K562 (cell line): ENCODE data around the gene RUSC1. TPM values are rescaled to one million over a fixed set of nuclear protein-coding genes. Genes with fewer than 3 reads are reported as not detected.

ENCODE experiments used
- BHLHE40 ChIP-seq: IDR thresholded peaks from 2 replicates; pipeline ENCODE4 v1.6.1; 2011; ENCODE audit warnings: low read length, improper control_type of control experiment
- FOS ChIP-seq: IDR thresholded peaks from 3 replicates; pipeline ENCODE4 v1.6.1; 2011; ENCODE audit not compliant: insufficient read length; ENCODE audit errors: extremely low read depth
- GATA2 ChIP-seq: sonication (generic); formaldehyde crosslinking; IDR thresholded peaks from 2 replicates; pipeline ENCODE4 v1.4.0; 2020; ENCODE audit warnings: mild to moderate bottlenecking, missing genetic modification reagents
- KAT8 ChIP-seq: fragments of 450-650 bp; IDR thresholded peaks from 2 replicates; pipeline ENCODE4 v1.6.1; 2016; ENCODE audit warnings: low read depth, mild to moderate bottlenecking
- LEF1 ChIP-seq: fragments of 450-650 bp; IDR thresholded peaks from 2 replicates; pipeline ENCODE4 v1.6.1; 2016; ENCODE audit warnings: mild to moderate bottlenecking
- SMARCA4 ChIP-seq: fragments of 450-650 bp; IDR thresholded peaks from 2 replicates; pipeline ENCODE4 v1.6.1; 2016
- SRSF9 ChIP-seq: fragments of 200-400 bp; formaldehyde crosslinking; IDR thresholded peaks from 2 replicates; pipeline ENCODE4 v1.6.1; 2017; ENCODE audit warnings: low read depth, low read length, borderline replicate concordance
- TBP ChIP-seq: optimal IDR thresholded peaks from 2 replicates; pipeline ENCODE3; 2011; ENCODE audit warnings: low read depth, low read length, improper control_type of control experiment
- ZNF124 ChIP-seq: sonication (generic); formaldehyde crosslinking; IDR thresholded peaks from 2 replicates; pipeline ENCODE4 v1.8.1; 2022; ENCODE audit warnings: missing genetic modification reagents
- polyA plus RNA-seq, 8 experiments: library from polyadenylated mRNA; depleted of rRNA in 4 of 8; stranded (reverse) in 5 of 8; unstranded in 3 of 8; fragments of >200 nt; fragmentation: Nextera tagmentation in 2 of 8; fragmentation: Illumina TruSeq in 1 of 8; extraction: Ambion mirVana in 2 of 8; extraction: Trizol in 1 of 8; gene quantifications; 2 replicates each; pipeline versions ENCODE4 v1.2.1 to v1.2.3, GENCODE V29; 2011 to 2014; ENCODE audit warnings: inconsistent platforms in 1 of 8, missing spikeins in 1 of 8
- total RNA-seq, 7 experiments: library from RNA; depleted of rRNA in 6 of 7; stranded (reverse); fragments of >200 nt in 6 of 7; fragmentation: Illumina TruSeq in 2 of 7; extraction: Trizol in 2 of 7; gene quantifications; 2 replicates each; pipeline versions ENCODE4 v1.2.1 to v1.2.3, GENCODE V29; 2011 to 2021; ENCODE audit warnings: low replicate concordance in 1 of 7
- TF ChIP-seq, protein P1 (sequence below), 2 experiments: fragments of 450-650 bp; formaldehyde crosslinking in 1 of 2; IDR thresholded peaks; 2 replicates each; pipeline versions ENCODE4 v1.4.0 to v1.6.1; 2014 to 2020; ENCODE audit warnings: mild to moderate bottlenecking in 2 of 2, borderline replicate concordance in 1 of 2, low read depth in 1 of 2
- TF ChIP-seq, protein P2 (sequence below), 2 experiments: IDR thresholded peaks; 2 replicates each; pipeline ENCODE4 v1.6.1; 2012; ENCODE audit warnings: improper control_type of control experiment in 2 of 2, low read depth in 2 of 2, low read length in 2 of 2, borderline replicate concordance in 1 of 2
- TF ChIP-seq, protein P3 (sequence below): IDR thresholded peaks from 2 replicates; pipeline ENCODE4 v1.6.1; 2012; ENCODE audit warnings: low read depth, low read length, improper control_type of control experiment, borderline replicate concordance
- TF ChIP-seq, protein P4 (sequence below): sonication (generic); formaldehyde crosslinking; IDR thresholded peaks from 2 replicates; pipeline ENCODE4 v1.9.0; 2022; ENCODE audit warnings: mild to moderate bottlenecking, missing genetic modification reagents

The RUSC1 gene
- total and polyA plus RNA-seq, 9 of the 15 experiments (the other 6 are each of a cell fraction or from before 2014, with no cell fraction given), result 5.7 to 68.3 (median 33.6) TPM

DNA sequence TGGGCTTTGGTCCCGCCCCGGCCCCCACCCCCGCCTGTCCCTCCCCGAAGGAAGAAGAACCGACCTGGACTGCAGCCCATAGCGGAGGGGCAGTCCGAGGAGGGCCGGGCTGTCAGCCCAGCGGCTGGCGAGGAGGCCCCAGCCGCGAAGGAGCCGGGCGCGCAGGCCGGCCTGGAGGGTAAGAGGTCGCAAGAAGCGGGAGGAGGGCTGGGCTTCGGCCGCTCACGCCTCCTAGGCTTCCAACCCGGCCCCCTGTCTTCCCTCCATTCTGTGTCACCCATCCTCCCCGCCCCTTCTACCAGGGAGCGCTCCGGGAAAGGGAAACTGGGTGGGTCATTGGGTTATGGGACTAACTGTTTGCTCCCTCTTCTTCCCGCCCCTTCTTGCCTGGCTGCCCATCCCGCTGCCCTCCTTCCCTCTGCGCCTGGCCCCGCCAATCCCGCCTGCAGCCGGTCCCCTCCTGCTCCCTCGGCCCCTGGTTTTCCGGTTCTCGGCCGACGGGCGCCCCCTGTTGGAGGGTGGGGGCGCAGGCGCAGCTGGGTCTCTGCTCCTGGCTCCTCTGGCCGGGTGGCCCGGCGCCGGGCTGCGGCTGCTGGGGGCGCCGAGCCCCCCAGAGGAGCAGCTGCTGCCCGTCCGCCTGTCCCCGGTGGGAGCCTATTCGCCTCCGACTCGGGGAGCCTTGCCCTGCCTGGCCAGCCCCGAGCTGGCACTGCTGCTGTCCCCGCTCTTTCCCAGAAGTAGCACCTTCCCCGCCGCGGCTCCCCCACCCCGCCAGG is 2.4 kb downstream of the RUSC1 start (continued):
- TF ChIP-seq, protein P1, sequence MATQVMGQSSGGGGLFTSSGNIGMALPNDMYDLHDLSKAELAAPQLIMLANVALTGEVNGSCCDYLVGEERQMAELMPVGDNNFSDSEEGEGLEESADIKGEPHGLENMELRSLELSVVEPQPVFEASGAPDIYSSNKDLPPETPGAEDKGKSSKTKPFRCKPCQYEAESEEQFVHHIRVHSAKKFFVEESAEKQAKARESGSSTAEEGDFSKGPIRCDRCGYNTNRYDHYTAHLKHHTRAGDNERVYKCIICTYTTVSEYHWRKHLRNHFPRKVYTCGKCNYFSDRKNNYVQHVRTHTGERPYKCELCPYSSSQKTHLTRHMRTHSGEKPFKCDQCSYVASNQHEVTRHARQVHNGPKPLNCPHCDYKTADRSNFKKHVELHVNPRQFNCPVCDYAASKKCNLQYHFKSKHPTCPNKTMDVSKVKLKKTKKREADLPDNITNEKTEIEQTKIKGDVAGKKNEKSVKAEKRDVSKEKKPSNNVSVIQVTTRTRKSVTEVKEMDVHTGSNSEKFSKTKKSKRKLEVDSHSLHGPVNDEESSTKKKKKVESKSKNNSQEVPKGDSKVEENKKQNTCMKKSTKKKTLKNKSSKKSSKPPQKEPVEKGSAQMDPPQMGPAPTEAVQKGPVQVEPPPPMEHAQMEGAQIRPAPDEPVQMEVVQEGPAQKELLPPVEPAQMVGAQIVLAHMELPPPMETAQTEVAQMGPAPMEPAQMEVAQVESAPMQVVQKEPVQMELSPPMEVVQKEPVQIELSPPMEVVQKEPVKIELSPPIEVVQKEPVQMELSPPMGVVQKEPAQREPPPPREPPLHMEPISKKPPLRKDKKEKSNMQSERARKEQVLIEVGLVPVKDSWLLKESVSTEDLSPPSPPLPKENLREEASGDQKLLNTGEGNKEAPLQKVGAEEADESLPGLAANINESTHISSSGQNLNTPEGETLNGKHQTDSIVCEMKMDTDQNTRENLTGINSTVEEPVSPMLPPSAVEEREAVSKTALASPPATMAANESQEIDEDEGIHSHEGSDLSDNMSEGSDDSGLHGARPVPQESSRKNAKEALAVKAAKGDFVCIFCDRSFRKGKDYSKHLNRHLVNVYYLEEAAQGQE (IDR thresholded peaks at IDR 0.05; ENCODE audit: borderline replicate concordance), result peak; percentile 95
- TF ChIP-seq, protein P1 (CRISPR knock-in tag; IDR thresholded peaks at IDR 0.05; ENCODE audit: low read depth), result peak; percentile 69; the same call in 1 of the 2 replicates
- TF ChIP-seq KAT8 (no peak), BHLHE40 (no peak), SMARCA4 (peak; percentile 38; the same call in 1 of the 2 replicates), SRSF9 (no peak), LEF1 (peak; percentile 44; the same call in 1 of the 2 replicates), FOS (no peak), ZNF124 (CRISPR knock-in tag) (0 out of 2 replicates have a peak, but pooled peaks have one; percentile 20), TBP (peak; percentile 32), GATA2 (no peak)
- TF ChIP-seq, protein P2, sequence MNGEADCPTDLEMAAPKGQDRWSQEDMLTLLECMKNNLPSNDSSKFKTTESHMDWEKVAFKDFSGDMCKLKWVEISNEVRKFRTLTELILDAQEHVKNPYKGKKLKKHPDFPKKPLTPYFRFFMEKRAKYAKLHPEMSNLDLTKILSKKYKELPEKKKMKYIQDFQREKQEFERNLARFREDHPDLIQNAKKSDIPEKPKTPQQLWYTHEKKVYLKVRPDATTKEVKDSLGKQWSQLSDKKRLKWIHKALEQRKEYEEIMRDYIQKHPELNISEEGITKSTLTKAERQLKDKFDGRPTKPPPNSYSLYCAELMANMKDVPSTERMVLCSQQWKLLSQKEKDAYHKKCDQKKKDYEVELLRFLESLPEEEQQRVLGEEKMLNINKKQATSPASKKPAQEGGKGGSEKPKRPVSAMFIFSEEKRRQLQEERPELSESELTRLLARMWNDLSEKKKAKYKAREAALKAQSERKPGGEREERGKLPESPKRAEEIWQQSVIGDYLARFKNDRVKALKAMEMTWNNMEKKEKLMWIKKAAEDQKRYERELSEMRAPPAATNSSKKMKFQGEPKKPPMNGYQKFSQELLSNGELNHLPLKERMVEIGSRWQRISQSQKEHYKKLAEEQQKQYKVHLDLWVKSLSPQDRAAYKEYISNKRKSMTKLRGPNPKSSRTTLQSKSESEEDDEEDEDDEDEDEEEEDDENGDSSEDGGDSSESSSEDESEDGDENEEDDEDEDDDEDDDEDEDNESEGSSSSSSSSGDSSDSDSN (IDR thresholded peaks at IDR 0.05; ENCODE audit: borderline replicate concordance in 1 of 2, low read depth in 2 of 2, low read length in 2 of 2), result peak in 1 of 2 experiments; percentile 21; a peak in 1 of 4 replicates
- TF ChIP-seq, protein P3, sequence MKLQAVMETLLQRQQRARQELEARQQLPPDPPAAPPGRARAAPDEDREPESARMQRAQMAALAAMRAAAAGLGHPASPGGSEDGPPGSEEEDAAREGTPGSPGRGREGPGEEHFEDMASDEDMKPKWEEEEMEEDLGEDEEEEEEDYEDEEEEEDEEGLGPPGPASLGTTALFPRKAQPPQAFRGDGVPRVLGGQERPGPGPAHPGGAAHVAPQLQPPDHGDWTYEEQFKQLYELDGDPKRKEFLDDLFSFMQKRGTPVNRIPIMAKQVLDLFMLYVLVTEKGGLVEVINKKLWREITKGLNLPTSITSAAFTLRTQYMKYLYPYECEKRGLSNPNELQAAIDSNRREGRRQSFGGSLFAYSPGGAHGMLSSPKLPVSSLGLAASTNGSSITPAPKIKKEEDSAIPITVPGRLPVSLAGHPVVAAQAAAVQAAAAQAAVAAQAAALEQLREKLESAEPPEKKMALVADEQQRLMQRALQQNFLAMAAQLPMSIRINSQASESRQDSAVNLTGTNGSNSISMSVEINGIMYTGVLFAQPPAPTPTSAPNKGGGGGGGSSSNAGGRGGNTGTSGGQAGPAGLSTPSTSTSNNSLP, result no peak
- TF ChIP-seq, protein P4, sequence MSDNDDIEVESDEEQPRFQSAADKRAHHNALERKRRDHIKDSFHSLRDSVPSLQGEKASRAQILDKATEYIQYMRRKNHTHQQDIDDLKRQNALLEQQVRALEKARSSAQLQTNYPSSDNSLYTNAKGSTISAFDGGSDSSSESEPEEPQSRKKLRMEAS (CRISPR knock-in tag), result peak; percentile 60
